ENCODE measurements around the gene GPR107. TPM values are rescaled to one million over a fixed set of nuclear protein-coding genes. Genes with fewer than 3 reads are reported as not detected.

Gene GPR107
- total RNA-seq, 1 donor, result 30.9 TPM

- TF ChIP-seq CTCF (IDR thresholded peaks at IDR 0.05; ENCODE audit: insufficient read depth, low read length), result no peak
- no peak overlapping the region for H3K4me3 ChIP-seq (ENCODE audit: low read depth, low read length)
- no peak for DNase-seq (ENCODE audit: low read depth)
These were observed 97.2 kb downstream of the GPR107 start for GRCh38 chr9:130150779-130151382.

GRCh38 chr9:130154816-130155215 is 101.1 kb downstream of the GPR107 start:
- no peak for TF ChIP-seq CTCF (IDR thresholded peaks at IDR 0.05; ENCODE audit: insufficient read depth, low read length)
- no peak for DNase-seq (ENCODE audit: low read depth)
- H3K4me3 ChIP-seq (ENCODE audit: low read depth, low read length), result no peak overlapping the region

- DNase-seq (ENCODE audit: low read depth), result no peak
- TF ChIP-seq CTCF (IDR thresholded peaks at IDR 0.05; ENCODE audit: insufficient read depth, low read length), result no peak
- H3K4me3 ChIP-seq (ENCODE audit: low read depth, low read length), result no peak overlapping the region
These were observed 101.9 kb downstream of the GPR107 start for GRCh38 chr9:130155647-130156046.

- DNase-seq (ENCODE audit: low read depth), result no peak
- no peak overlapping the region for H3K4me3 ChIP-seq (ENCODE audit: low read depth, low read length)
- TF ChIP-seq CTCF (IDR thresholded peaks at IDR 0.05; ENCODE audit: insufficient read depth, low read length), result no peak
These were observed 103.0 kb downstream of the GPR107 start for GRCh38 chr9:130156672-130157071.

GRCh38 chr9:130157079-130157478 is 103.4 kb downstream of the GPR107 start:
- H3K4me3 ChIP-seq (ENCODE audit: low read depth, low read length), result no peak overlapping the region
- TF ChIP-seq CTCF (IDR thresholded peaks at IDR 0.05; ENCODE audit: insufficient read depth, low read length), result no peak
- DNase-seq (ENCODE audit: low read depth), result no peak

GRCh38 chr9:130158001-130158400 is 104.3 kb downstream of the GPR107 start:
- no peak overlapping the region for H3K4me3 ChIP-seq (ENCODE audit: low read depth, low read length)
- no peak for TF ChIP-seq CTCF (IDR thresholded peaks at IDR 0.05; ENCODE audit: insufficient read depth, low read length)

GRCh38 chr9:130159057-130159456 is 105.4 kb downstream of the GPR107 start:
- DNase-seq (ENCODE audit: low read depth), result no peak
- TF ChIP-seq CTCF (IDR thresholded peaks at IDR 0.05; ENCODE audit: insufficient read depth, low read length), result no peak
- no peak overlapping the region for H3K4me3 ChIP-seq (ENCODE audit: low read depth, low read length)

More at GRCh38 chr9:130158001-130158400, 104.3 kb downstream of the GPR107 start:
- no peak for DNase-seq (ENCODE audit: low read depth)
